ENCODE data around the gene CRYGN.

DNA sequence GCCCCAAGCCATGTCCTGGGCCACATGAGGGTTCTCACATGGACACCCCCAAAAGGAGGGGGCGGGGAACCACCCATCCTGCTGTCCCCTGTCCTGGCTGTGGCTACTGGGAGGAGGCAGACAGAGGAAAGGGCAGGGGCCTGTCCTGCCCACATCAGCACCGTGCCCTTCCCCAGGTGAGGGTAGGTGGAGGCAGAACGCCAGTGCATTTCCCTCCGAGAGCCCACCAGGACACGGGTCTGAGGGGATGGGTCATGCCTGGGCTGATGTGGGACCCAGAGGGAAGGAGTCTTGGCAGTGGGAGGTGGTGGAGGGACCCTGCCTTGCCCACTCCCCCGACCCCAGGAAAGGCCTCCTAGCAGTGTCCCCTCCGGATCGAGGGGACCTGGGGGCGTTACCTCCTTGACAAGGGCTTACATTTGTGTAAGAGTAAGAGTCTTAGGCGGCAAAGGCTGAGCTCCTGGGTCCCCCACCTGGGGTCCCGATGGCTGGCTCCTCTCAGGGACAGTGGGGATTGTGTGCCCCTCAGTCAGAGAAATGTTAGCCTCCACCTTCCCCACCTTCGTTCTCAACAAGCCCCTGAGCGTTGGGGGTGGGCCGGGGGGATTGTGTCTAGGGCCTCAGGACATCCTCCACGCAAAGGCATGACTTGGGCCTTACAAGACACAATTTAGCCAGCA is 6.1 kb downstream of the CRYGN start:
- TF ChIP-seq, protein P1, sequence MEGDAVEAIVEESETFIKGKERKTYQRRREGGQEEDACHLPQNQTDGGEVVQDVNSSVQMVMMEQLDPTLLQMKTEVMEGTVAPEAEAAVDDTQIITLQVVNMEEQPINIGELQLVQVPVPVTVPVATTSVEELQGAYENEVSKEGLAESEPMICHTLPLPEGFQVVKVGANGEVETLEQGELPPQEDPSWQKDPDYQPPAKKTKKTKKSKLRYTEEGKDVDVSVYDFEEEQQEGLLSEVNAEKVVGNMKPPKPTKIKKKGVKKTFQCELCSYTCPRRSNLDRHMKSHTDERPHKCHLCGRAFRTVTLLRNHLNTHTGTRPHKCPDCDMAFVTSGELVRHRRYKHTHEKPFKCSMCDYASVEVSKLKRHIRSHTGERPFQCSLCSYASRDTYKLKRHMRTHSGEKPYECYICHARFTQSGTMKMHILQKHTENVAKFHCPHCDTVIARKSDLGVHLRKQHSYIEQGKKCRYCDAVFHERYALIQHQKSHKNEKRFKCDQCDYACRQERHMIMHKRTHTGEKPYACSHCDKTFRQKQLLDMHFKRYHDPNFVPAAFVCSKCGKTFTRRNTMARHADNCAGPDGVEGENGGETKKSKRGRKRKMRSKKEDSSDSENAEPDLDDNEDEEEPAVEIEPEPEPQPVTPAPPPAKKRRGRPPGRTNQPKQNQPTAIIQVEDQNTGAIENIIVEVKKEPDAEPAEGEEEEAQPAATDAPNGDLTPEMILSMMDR (IDR thresholded peaks at IDR 0.05; ENCODE audit: low read depth, low read length) = no peak
- TF ChIP-seq POLR2A (IDR thresholded peaks at IDR 0.05; ENCODE audit: extremely low read depth, insufficient read length) = no peak
- TF ChIP-seq, protein P2, sequence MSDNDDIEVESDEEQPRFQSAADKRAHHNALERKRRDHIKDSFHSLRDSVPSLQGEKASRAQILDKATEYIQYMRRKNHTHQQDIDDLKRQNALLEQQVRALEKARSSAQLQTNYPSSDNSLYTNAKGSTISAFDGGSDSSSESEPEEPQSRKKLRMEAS (IDR thresholded peaks at IDR 0.05; ENCODE audit: low read depth, low read length) = no peak
- no peak for TF ChIP-seq MYC (IDR thresholded peaks at IDR 0.05; ENCODE audit: low read depth, low read length)
